ENCODE measurements around the gene ALKBH3.

The ALKBH3 gene

DNA sequence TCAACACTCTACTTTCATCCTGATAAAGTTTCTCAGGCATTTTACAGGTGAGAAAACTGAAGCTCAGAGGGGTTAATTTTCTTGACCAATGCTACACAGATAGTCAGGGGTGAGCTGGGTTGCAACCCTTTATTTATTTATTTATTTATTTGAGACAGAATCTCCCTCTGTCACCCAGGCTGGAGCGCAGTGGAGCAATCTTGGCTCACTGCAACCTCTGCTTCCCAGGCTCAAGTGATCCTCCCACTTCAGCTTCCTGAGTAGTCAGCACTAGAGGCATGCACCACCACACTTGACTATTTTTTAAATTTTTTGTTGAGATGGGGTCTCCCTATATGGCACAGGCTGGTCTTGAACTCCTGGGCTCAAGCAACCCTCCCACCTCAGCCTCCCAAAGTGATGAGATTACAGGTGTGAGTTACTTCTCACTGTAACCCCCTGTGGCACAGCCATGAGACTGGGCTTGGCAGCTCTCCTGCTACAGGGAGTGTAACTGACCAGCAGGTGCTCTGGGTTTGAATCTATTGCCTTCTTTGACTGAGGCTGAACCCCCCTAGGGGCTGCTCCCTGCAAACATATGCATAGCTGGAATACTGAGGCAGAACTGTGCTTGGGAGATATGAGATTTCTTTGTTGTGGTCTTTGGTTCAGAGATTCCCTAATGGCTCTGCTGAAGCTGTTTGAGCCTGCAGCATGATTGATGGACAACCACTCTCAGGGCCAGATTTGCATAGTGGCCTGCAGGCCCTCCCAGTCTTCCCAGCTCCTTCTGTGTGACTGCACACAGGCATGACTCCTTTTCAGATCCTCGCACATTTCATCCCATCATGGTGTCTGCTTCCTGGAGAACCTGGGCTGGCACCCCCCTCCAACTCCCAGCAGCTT is 68.0 kb downstream of the ALKBH3 start:
- ATAC-seq (ENCODE audit: insufficient read depth, low read depth) = no peak

DNA sequence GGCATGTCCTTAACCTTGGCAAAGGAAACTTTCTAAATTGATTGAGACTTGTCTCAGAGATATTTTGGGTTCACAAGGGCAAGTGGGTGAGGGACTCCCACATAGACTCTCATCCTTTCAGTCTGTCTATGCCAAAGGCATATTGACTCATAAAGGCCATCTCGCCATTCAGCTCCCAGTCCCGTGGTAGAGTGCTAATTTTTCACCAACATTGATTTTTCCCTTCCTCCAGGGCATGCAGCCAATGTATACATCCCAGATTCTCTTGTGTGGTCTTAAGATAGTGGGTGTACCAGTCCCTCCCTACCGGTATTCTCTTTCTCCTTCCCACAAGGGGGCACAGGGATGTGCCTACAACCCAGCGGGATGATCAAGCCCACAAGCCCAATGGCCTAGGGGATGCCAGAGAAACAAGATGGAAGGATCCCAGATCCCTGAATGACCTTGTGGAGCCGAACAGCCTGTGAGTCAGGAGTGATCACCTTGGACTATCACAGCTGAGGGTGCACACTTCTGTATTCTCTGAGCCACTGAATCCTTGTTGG is 69.8 kb downstream of the ALKBH3 start:
- H3K4me1 ChIP-seq (ENCODE audit: insufficient read depth, low read length) = no peaks in the 10 kb centered on the region
- H3K4me2 ChIP-seq (ENCODE audit: insufficient read depth, low read length) = no peak overlapping the region
- no peak overlapping the region for H3K4me3 ChIP-seq (ENCODE audit: low read depth in 1 of 2, low read length in 2 of 2)
- no peak overlapping the region for H3K27ac ChIP-seq (ENCODE audit: low read length)
- no peaks in the 10 kb centered on the region for H3K27me3 ChIP-seq (ENCODE audit: insufficient read depth, low read length, poor library complexity)
- no peak for DNase-seq
- H4K20me1 ChIP-seq (ENCODE audit: insufficient read depth, low read length) = no peaks in the 10 kb centered on the region
- H3K36me3 ChIP-seq (ENCODE audit: insufficient read depth, low read length) = no peaks in the 10 kb centered on the region
- ATAC-seq (ENCODE audit: insufficient read depth, low read depth) = no peak
- no peak for TF ChIP-seq EZH2 (IDR thresholded peaks at IDR 0.05; ENCODE audit: borderline replicate concordance, low read depth, low read length, severe bottlenecking)
- no peak overlapping the region for H3K9ac ChIP-seq (ENCODE audit: low read depth, low read length)
- H2AFZ ChIP-seq (ENCODE audit: low read depth, low read length) = no peak overlapping the region
- H3K79me2 ChIP-seq (ENCODE audit: insufficient read depth, low read length) = no peaks in the 10 kb centered on the region
- no peaks in the 10 kb centered on the region for H3K9me3 ChIP-seq (ENCODE audit: insufficient read depth, low read length, severe bottlenecking)

More for the DNA sequence above, 68.0 kb downstream of the ALKBH3 start:
- H3K9me3 ChIP-seq (ENCODE audit: insufficient read depth, low read length, severe bottlenecking) = no peaks in the 10 kb centered on the region
- peaks cover 10% of the 10 kb centered on the region for H3K4me1 ChIP-seq (ENCODE audit: insufficient read depth, low read length)
- H3K27me3 ChIP-seq (ENCODE audit: insufficient read depth, low read length, poor library complexity) = no peaks in the 10 kb centered on the region
- no peak overlapping the region for H2AFZ ChIP-seq (ENCODE audit: low read depth, low read length)
- no peaks in the 10 kb centered on the region for H3K36me3 ChIP-seq (ENCODE audit: insufficient read depth, low read length)
- no peaks in the 10 kb centered on the region for H4K20me1 ChIP-seq (ENCODE audit: insufficient read depth, low read length)
- no peak for DNase-seq
- no peaks in the 10 kb centered on the region for H3K79me2 ChIP-seq (ENCODE audit: insufficient read depth, low read length)
- no peak overlapping the region for H3K4me3 ChIP-seq (ENCODE audit: low read depth in 1 of 2, low read length in 2 of 2)
- no peak overlapping the region for H3K9ac ChIP-seq (ENCODE audit: low read depth, low read length)
- no peak for TF ChIP-seq EZH2 (IDR thresholded peaks at IDR 0.05; ENCODE audit: borderline replicate concordance, low read depth, low read length, severe bottlenecking)
- TF ChIP-seq, protein P1, sequence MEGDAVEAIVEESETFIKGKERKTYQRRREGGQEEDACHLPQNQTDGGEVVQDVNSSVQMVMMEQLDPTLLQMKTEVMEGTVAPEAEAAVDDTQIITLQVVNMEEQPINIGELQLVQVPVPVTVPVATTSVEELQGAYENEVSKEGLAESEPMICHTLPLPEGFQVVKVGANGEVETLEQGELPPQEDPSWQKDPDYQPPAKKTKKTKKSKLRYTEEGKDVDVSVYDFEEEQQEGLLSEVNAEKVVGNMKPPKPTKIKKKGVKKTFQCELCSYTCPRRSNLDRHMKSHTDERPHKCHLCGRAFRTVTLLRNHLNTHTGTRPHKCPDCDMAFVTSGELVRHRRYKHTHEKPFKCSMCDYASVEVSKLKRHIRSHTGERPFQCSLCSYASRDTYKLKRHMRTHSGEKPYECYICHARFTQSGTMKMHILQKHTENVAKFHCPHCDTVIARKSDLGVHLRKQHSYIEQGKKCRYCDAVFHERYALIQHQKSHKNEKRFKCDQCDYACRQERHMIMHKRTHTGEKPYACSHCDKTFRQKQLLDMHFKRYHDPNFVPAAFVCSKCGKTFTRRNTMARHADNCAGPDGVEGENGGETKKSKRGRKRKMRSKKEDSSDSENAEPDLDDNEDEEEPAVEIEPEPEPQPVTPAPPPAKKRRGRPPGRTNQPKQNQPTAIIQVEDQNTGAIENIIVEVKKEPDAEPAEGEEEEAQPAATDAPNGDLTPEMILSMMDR (IDR thresholded peaks at IDR 0.05; ENCODE audit: borderline replicate concordance, extremely low read depth, low read length, poor library complexity, severe bottlenecking) = no peak
- no peak overlapping the region for H3K27ac ChIP-seq (ENCODE audit: low read length)
- H3K4me2 ChIP-seq (ENCODE audit: insufficient read depth, low read length) = no peak overlapping the region

DNA sequence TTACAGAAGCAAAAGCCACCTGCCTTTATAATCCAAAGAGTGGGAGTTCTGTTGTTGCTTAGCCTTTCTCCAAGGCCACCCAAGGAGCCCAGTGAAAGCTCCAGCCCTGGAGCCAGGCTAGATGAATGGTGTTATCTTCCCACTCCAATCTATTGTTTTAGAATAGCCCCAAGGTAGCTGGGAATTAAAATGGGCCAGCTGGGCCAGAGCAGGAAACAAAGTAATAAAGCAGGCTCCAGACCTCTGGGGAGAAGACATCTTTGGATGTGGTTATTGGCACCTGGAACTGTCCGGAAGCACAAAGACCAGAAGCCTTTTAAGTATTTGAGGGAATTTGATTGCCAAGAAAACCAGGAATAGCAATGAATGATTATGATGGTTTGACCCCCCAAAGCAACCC is 70.6 kb downstream of the ALKBH3 start:
- ATAC-seq (ENCODE audit: insufficient read depth, low read depth) (no peak), DNase-seq (no peak)
- no peak overlapping the region for H3K4me2 ChIP-seq (ENCODE audit: insufficient read depth, low read length)
- no peaks in the 10 kb centered on the region for H3K79me2 ChIP-seq (ENCODE audit: insufficient read depth, low read length)
- no peaks in the 10 kb centered on the region for H3K9me3 ChIP-seq (ENCODE audit: insufficient read depth, low read length, severe bottlenecking)
- no peak overlapping the region for H2AFZ ChIP-seq (ENCODE audit: low read depth, low read length)
- no peaks in the 10 kb centered on the region for H3K27me3 ChIP-seq (ENCODE audit: insufficient read depth, low read length, poor library complexity)
- H3K36me3 ChIP-seq (ENCODE audit: insufficient read depth, low read length) = no peaks in the 10 kb centered on the region
- no peaks in the 10 kb centered on the region for H4K20me1 ChIP-seq (ENCODE audit: insufficient read depth, low read length)
- no peak overlapping the region for H3K9ac ChIP-seq (ENCODE audit: low read depth, low read length)
- H3K4me1 ChIP-seq (ENCODE audit: insufficient read depth, low read length) = no peaks in the 10 kb centered on the region
- H3K27ac ChIP-seq (ENCODE audit: low read length) = no peak overlapping the region
- no peak for TF ChIP-seq EZH2 (IDR thresholded peaks at IDR 0.05; ENCODE audit: borderline replicate concordance, low read depth, low read length, severe bottlenecking)
- TF ChIP-seq, protein P1 (IDR thresholded peaks at IDR 0.05; ENCODE audit: borderline replicate concordance, extremely low read depth, low read length, poor library complexity, severe bottlenecking) = no peak
- H3K4me3 ChIP-seq (ENCODE audit: low read depth in 1 of 2, low read length in 2 of 2) = no peak overlapping the region

DNA sequence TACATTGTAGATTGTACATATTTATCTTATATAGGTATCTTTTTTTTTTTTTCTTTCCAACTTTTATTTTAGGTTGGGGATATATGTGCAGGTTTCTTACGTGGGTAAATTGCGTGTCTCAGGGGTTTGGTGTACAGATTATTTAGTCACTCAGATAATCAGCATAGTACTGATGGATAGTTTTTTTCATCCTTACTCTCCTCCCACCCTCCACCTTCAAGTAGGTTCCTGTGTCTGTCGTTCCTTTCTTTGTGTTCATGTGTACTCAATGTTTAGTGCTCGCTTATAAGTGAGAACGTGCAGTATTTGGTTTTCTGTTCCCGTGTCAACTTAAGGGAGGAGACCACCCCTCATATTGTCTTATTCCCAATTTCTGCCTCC is 71.4 kb downstream of the ALKBH3 start:
- no peaks in the 10 kb centered on the region for H4K20me1 ChIP-seq (ENCODE audit: insufficient read depth, low read length)
- ATAC-seq (ENCODE audit: insufficient read depth, low read depth) (no peak), DNase-seq (no peak)
- TF ChIP-seq, protein P1 (IDR thresholded peaks at IDR 0.05; ENCODE audit: borderline replicate concordance, extremely low read depth, low read length, poor library complexity, severe bottlenecking) = no peak
- no peaks in the 10 kb centered on the region for H3K4me1 ChIP-seq (ENCODE audit: insufficient read depth, low read length)
- no peak overlapping the region for H3K9ac ChIP-seq (ENCODE audit: low read depth, low read length)
- H3K4me2 ChIP-seq (ENCODE audit: insufficient read depth, low read length) = no peak overlapping the region
- no peaks in the 10 kb centered on the region for H3K79me2 ChIP-seq (ENCODE audit: insufficient read depth, low read length)
- H3K27me3 ChIP-seq (ENCODE audit: insufficient read depth, low read length, poor library complexity) = no peaks in the 10 kb centered on the region
- no peak overlapping the region for H3K27ac ChIP-seq (ENCODE audit: low read length)
- H3K9me3 ChIP-seq (ENCODE audit: insufficient read depth, low read length, severe bottlenecking) = no peaks in the 10 kb centered on the region
- no peaks in the 10 kb centered on the region for H3K36me3 ChIP-seq (ENCODE audit: insufficient read depth, low read length)
- no peak overlapping the region for H3K4me3 ChIP-seq (ENCODE audit: low read depth in 1 of 2, low read length in 2 of 2)
- no peak overlapping the region for H2AFZ ChIP-seq (ENCODE audit: low read depth, low read length)

All from DND-41 (cell line).